Liver (tissue), 9 donors: ENCODE data around the gene ZBTB11. TPM values are rescaled to one million over a fixed set of nuclear protein-coding genes. Genes with fewer than 3 reads are reported as not detected.

Experiments
- DNase-seq: peaks from one replicate; pipeline ENCODE4 v3.0.0-alpha.2; 2017; ENCODE audit warnings: low spot score
- H3K27ac ChIP-seq, 2 donors: one replicate each; pipeline ENCODE4 v1.7.0; 2013; ENCODE audit warnings: inconsistent platforms in 2 of 2, low read length in 2 of 2, control low read depth in 1 of 2, low read depth in 1 of 2, mild to moderate bottlenecking in 1 of 2
- H3K27me3 ChIP-seq, 4 donors: one replicate each; pipeline versions ENCODE4 v1.6.1 to v1.7.0; 2013; ENCODE audit warnings: low read length in 3 of 4, inconsistent platforms in 1 of 4, mild to moderate bottlenecking in 1 of 4, moderate library complexity in 1 of 4; ENCODE audit not compliant: control insufficient read depth in 4 of 4, insufficient read depth in 4 of 4
- H3K36me3 ChIP-seq, 4 donors: one replicate each; pipeline versions ENCODE4 v1.6.1 to v1.7.0; 2013; ENCODE audit warnings: low read length in 3 of 4, mild to moderate bottlenecking in 3 of 4, low read depth in 1 of 4, moderate library complexity in 1 of 4; ENCODE audit not compliant: control insufficient read depth in 4 of 4, insufficient read depth in 3 of 4
- H3K4me1 ChIP-seq, 4 donors: one replicate each; pipeline versions ENCODE4 v1.6.1 to v1.7.0; 2013; ENCODE audit warnings: low read length in 3 of 4, mild to moderate bottlenecking in 3 of 4, moderate library complexity in 1 of 4; ENCODE audit not compliant: control insufficient read depth in 4 of 4, insufficient read depth in 4 of 4
- H3K4me3 ChIP-seq, 3 donors: one replicate each; pipeline versions ENCODE4 v1.6.1 to v1.7.0; 2013; ENCODE audit warnings: low read length in 3 of 3, control low read depth in 1 of 3, low read depth in 1 of 3, mild to moderate bottlenecking in 1 of 3
- H3K9ac ChIP-seq, 2 donors: one replicate each; pipeline ENCODE4 v1.7.0; 2013; ENCODE audit warnings: low read length in 2 of 2, mild to moderate bottlenecking in 2 of 2, moderate library complexity in 2 of 2, control low read depth in 1 of 2, low read depth in 1 of 2
- H3K9me3 ChIP-seq, 4 donors: one replicate each; pipeline versions ENCODE4 v1.6.1 to v1.7.0; 2013; ENCODE audit warnings: low read length in 3 of 4; ENCODE audit not compliant: control insufficient read depth in 4 of 4
- EGR1 ChIP-seq, 2 donors: IDR thresholded peaks; 2 replicates each; pipeline ENCODE4 v1.6.1; 2016 to 2018; ENCODE audit warnings: antibody characterized with exemption in 2 of 2, low read depth in 2 of 2
- FOXA1 ChIP-seq: IDR thresholded peaks from 2 replicates; pipeline ENCODE4 v1.6.1; 2016; ENCODE audit warnings: antibody characterized with exemption
- FOXA2 ChIP-seq: IDR thresholded peaks from 2 replicates; pipeline ENCODE4 v1.6.1; 2016; ENCODE audit warnings: antibody characterized with exemption
- GABPA ChIP-seq, 2 donors: IDR thresholded peaks in 1 of 2; conservative IDR thresholded peaks in 1 of 2; 2 replicates each; pipeline ENCODE4 v1.6.1; 2016; ENCODE audit warnings: antibody characterized with exemption in 2 of 2, mild to moderate bottlenecking in 1 of 2, moderate library complexity in 1 of 2
- HNF4A ChIP-seq, 2 donors: conservative IDR thresholded peaks; 2 replicates each; pipeline ENCODE4 v1.6.1; 2016; ENCODE audit warnings: antibody characterized with exemption in 2 of 2, mild to moderate bottlenecking in 2 of 2
- HNF4G ChIP-seq: IDR thresholded peaks from 2 replicates; pipeline ENCODE4 v1.6.1; 2016; ENCODE audit warnings: antibody characterized with exemption
- JUND ChIP-seq, 2 donors: IDR thresholded peaks; 2 replicates each; pipeline ENCODE4 v1.6.1; 2016; ENCODE audit warnings: antibody characterized with exemption in 2 of 2
- MAX ChIP-seq: IDR thresholded peaks from 2 replicates; pipeline ENCODE4 v1.6.1; 2016; ENCODE audit warnings: antibody characterized with exemption
- NR2F2 ChIP-seq: IDR thresholded peaks from 2 replicates; pipeline ENCODE4 v1.6.1; 2016; ENCODE audit warnings: antibody characterized with exemption
- RAD21 ChIP-seq, 2 donors: IDR thresholded peaks; 2 replicates each; pipeline ENCODE4 v1.6.1; 2016; ENCODE audit warnings: antibody characterized with exemption in 2 of 2, mild to moderate bottlenecking in 2 of 2
- REST ChIP-seq: IDR thresholded peaks from 2 replicates; pipeline ENCODE4 v1.6.1; 2016; ENCODE audit warnings: antibody characterized with exemption, mild to moderate bottlenecking
- RXRA ChIP-seq, 2 donors: IDR thresholded peaks; 2 replicates each; pipeline ENCODE4 v1.6.1; 2017 to 2018; ENCODE audit warnings: antibody characterized with exemption in 2 of 2, mild to moderate bottlenecking in 1 of 2
- SP1 ChIP-seq: IDR thresholded peaks from 2 replicates; pipeline ENCODE4 v1.6.1; 2018; ENCODE audit warnings: antibody characterized with exemption, mild to moderate bottlenecking
- TAF1 ChIP-seq: conservative IDR thresholded peaks from 2 replicates; pipeline ENCODE4 v1.6.1; 2016; ENCODE audit warnings: antibody characterized with exemption, mild to moderate bottlenecking
- YY1 ChIP-seq: IDR thresholded peaks from 2 replicates; pipeline ENCODE4 v1.6.1; 2016; ENCODE audit warnings: antibody characterized with exemption, mild to moderate bottlenecking
- ZBTB33 ChIP-seq: IDR thresholded peaks from 2 replicates; pipeline ENCODE4 v1.6.1; 2016; ENCODE audit warnings: antibody characterized with exemption
- WGBS: extraction: QIAGEN DNeasy Blood & Tissue Kit; methylation state at CpG from one replicate; pipeline ENCODE4 v1.1.7; 2013; 5-methylcytosine and 5-hydroxymethylcytosine counted together
- polyA plus RNA-seq, 2 donors: library from polyadenylated mRNA; stranded (reverse) in 1 of 2; unstranded in 1 of 2; fragments of 200-250 nt in 1 of 2; fragments of >200 nt in 1 of 2; fragmentation: Nextera tagmentation in 1 of 2; extraction: Ambion mirVana in 1 of 2; gene quantifications; one replicate each; pipeline versions ENCODE4 v1.2.1 to v1.2.3, GENCODE V29; 2013 to 2015
- total RNA-seq, 2 donors: library from RNA; depleted of rRNA; stranded (reverse); fragments of >200 nt; gene quantifications; one replicate each; pipeline ENCODE4 v1.2.3, GENCODE V29; 2014
- TF ChIP-seq, protein P1 (sequence below): IDR thresholded peaks from 2 replicates; pipeline ENCODE4 v1.6.1; 2016; ENCODE audit warnings: antibody characterized with exemption
- TF ChIP-seq, protein P2 (sequence below): fragments of 150-350 bp; IDR thresholded peaks from 2 replicates; pipeline ENCODE4 v1.5.1; 2017; ENCODE audit warnings: improper control_type of control experiment, low read depth, low read length; ENCODE audit not compliant: missing input control
- donor health status: healthy.
- donor health status: healthy.
- donor health status: healthy.
- donor health status: healthy.
- donor health status: healthy.

The ZBTB11 gene
- total and polyA plus RNA-seq, 4 donors, result 3.8 to 18.7 (median 9.2) TPM

GRCh38 chr3:101637451-101637850 lies 39.5 kb downstream of the ZBTB11 start:
- Histone ChIP-seq H3K4me3 (no peak overlapping the region), H3K4me1 (no peaks in the 10 kb centered on the region), H3K9me3 (no peaks in the 10 kb centered on the region), H3K9ac (no peak overlapping the region), H3K27ac (no peak overlapping the region), H3K27me3 (no peaks in the 10 kb centered on the region), H3K36me3 (no peaks in the 10 kb centered on the region)
- no peak for DNase-seq
- WGBS, result 88% methylated on average over 10 of the region's 10 CpGs
- TF ChIP-seq HNF4A (conservative IDR thresholded peaks at IDR 0.05), result no peak
- TF ChIP-seq FOXA2, result no peak
- TF ChIP-seq, protein P1, sequence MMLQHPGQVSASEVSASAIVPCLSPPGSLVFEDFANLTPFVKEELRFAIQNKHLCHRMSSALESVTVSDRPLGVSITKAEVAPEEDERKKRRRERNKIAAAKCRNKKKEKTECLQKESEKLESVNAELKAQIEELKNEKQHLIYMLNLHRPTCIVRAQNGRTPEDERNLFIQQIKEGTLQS, result no peak
- TF ChIP-seq RXRA (IDR thresholded peaks at IDR 0.05), result no peak
- TF ChIP-seq SP1, result no peak
- TF ChIP-seq NR2F2, result no peak
- TF ChIP-seq FOXA1, result no peak
- no peak for TF ChIP-seq REST
- no peak for TF ChIP-seq TAF1
- TF ChIP-seq EGR1 (IDR thresholded peaks at IDR 0.05; ENCODE audit: low read depth in 2 of 2), result no peak
- TF ChIP-seq ZBTB33, result no peak
- no peak for TF ChIP-seq YY1
- TF ChIP-seq HNF4G, result no peak
- TF ChIP-seq MAX, result no peak
- TF ChIP-seq, protein P2, sequence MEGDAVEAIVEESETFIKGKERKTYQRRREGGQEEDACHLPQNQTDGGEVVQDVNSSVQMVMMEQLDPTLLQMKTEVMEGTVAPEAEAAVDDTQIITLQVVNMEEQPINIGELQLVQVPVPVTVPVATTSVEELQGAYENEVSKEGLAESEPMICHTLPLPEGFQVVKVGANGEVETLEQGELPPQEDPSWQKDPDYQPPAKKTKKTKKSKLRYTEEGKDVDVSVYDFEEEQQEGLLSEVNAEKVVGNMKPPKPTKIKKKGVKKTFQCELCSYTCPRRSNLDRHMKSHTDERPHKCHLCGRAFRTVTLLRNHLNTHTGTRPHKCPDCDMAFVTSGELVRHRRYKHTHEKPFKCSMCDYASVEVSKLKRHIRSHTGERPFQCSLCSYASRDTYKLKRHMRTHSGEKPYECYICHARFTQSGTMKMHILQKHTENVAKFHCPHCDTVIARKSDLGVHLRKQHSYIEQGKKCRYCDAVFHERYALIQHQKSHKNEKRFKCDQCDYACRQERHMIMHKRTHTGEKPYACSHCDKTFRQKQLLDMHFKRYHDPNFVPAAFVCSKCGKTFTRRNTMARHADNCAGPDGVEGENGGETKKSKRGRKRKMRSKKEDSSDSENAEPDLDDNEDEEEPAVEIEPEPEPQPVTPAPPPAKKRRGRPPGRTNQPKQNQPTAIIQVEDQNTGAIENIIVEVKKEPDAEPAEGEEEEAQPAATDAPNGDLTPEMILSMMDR, result no peak
- no peak for TF ChIP-seq RAD21 (IDR thresholded peaks at IDR 0.05)
- TF ChIP-seq JUND (IDR thresholded peaks at IDR 0.05), result no peak
- no peak for TF ChIP-seq GABPA (IDR thresholded peaks at IDR 0.05 in 1 of 2, conservative IDR thresholded peaks at IDR 0.05 in 1 of 2)
